Ishikawa (cell line): Measurements from ENCODE around the gene FBF1.

Experiments used
- CEBPB ChIP-seq: IDR thresholded peaks from 2 replicates; pipeline ENCODE4 v1.6.1; 2012
- CREB1 ChIP-seq: IDR thresholded peaks from 2 replicates; pipeline ENCODE4 v1.6.1; 2012; ENCODE audit warnings: low read depth
- EGR1 ChIP-seq: IDR thresholded peaks from 2 replicates; pipeline ENCODE4 v1.6.1; 2012
- EP300 ChIP-seq: IDR thresholded peaks from 2 replicates; pipeline ENCODE4 v1.6.1; 2012; ENCODE audit warnings: borderline replicate concordance
- FOXM1 ChIP-seq: IDR thresholded peaks from 2 replicates; pipeline ENCODE4 v1.6.1; 2012; ENCODE audit warnings: low read depth, borderline replicate concordance
- MAX ChIP-seq: IDR thresholded peaks from 2 replicates; pipeline ENCODE4 v1.6.1; 2012
- NFIC ChIP-seq: IDR thresholded peaks from 2 replicates; pipeline ENCODE4 v1.6.1; 2012
- RAD21 ChIP-seq: IDR thresholded peaks from 2 replicates; pipeline ENCODE4 v1.6.1; 2012; ENCODE audit warnings: low read depth
- TAF1 ChIP-seq: IDR thresholded peaks from 2 replicates; pipeline ENCODE4 v1.6.1; 2012; ENCODE audit warnings: low read depth, mild to moderate bottlenecking
- TCF12 ChIP-seq: IDR thresholded peaks from 2 replicates; pipeline ENCODE4 v1.6.1; 2012; ENCODE audit warnings: low read depth
- TEAD4 ChIP-seq: IDR thresholded peaks from 2 replicates; pipeline ENCODE4 v1.6.1; 2012
- YY1 ChIP-seq: IDR thresholded peaks from 2 replicates; pipeline ENCODE4 v1.6.1; 2012; ENCODE audit warnings: low read depth
- ZBTB7A ChIP-seq: IDR thresholded peaks from 2 replicates; pipeline ENCODE4 v1.6.1; 2012; ENCODE audit warnings: low read depth
- TF ChIP-seq, protein P1 (sequence below): IDR thresholded peaks from 2 replicates; pipeline ENCODE4 v1.6.1; 2012
- TF ChIP-seq, protein P2 (sequence below): IDR thresholded peaks from 2 replicates; pipeline ENCODE4 v1.6.1; 2012; ENCODE audit warnings: low read depth, mild to moderate bottlenecking

Gene FBF1

DNA sequence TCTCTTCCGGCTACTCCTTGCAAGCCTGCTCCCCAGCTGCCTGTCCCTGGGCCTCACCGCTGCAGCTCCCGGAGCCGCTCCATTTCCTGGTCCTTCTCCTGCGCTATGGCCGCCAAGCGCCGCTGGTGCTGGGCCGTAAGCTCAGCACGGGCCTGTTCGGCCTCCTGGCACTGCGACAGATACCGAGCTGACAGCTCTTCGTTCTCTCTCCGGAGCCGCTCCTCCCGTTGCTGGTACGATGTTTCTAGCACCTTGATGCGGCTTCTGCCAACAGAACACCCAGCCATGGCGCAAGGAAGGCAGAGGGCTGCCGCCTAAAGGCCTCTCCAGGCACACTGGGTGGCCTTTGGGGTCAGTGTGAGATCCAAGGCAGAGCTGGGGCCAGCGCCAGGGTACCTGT, 21.2 kb downstream of the FBF1 start:
- TF ChIP-seq YY1 (no peak), TEAD4 (no peak), CREB1 (no peak), NFIC (no peak), FOXM1 (no peak), MAX (no peak), EGR1 (no peak), EP300 (no peak), RAD21 (no peak), TCF12 (no peak), CEBPB (no peak), ZBTB7A (no peak)
- TF ChIP-seq, protein P1, sequence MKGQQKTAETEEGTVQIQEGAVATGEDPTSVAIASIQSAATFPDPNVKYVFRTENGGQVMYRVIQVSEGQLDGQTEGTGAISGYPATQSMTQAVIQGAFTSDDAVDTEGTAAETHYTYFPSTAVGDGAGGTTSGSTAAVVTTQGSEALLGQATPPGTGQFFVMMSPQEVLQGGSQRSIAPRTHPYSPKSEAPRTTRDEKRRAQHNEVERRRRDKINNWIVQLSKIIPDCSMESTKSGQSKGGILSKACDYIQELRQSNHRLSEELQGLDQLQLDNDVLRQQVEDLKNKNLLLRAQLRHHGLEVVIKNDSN, result no peak

GRCh38 chr17:75917917-75918445, 22.9 kb downstream of the FBF1 start:
- no peak for TF ChIP-seq ZBTB7A
- no peak for TF ChIP-seq TEAD4
- no peak for TF ChIP-seq FOXM1
- no peak for TF ChIP-seq RAD21
- no peak for TF ChIP-seq CEBPB
- TF ChIP-seq EP300, result no peak
- TF ChIP-seq MAX, result no peak
- TF ChIP-seq, protein P1, result no peak
- TF ChIP-seq CREB1, result no peak
- TF ChIP-seq EGR1, result no peak
- no peak for TF ChIP-seq YY1
- no peak for TF ChIP-seq TAF1
- TF ChIP-seq, protein P2, sequence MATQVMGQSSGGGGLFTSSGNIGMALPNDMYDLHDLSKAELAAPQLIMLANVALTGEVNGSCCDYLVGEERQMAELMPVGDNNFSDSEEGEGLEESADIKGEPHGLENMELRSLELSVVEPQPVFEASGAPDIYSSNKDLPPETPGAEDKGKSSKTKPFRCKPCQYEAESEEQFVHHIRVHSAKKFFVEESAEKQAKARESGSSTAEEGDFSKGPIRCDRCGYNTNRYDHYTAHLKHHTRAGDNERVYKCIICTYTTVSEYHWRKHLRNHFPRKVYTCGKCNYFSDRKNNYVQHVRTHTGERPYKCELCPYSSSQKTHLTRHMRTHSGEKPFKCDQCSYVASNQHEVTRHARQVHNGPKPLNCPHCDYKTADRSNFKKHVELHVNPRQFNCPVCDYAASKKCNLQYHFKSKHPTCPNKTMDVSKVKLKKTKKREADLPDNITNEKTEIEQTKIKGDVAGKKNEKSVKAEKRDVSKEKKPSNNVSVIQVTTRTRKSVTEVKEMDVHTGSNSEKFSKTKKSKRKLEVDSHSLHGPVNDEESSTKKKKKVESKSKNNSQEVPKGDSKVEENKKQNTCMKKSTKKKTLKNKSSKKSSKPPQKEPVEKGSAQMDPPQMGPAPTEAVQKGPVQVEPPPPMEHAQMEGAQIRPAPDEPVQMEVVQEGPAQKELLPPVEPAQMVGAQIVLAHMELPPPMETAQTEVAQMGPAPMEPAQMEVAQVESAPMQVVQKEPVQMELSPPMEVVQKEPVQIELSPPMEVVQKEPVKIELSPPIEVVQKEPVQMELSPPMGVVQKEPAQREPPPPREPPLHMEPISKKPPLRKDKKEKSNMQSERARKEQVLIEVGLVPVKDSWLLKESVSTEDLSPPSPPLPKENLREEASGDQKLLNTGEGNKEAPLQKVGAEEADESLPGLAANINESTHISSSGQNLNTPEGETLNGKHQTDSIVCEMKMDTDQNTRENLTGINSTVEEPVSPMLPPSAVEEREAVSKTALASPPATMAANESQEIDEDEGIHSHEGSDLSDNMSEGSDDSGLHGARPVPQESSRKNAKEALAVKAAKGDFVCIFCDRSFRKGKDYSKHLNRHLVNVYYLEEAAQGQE, result no peak
- TF ChIP-seq TCF12, result no peak
- no peak for TF ChIP-seq NFIC

- no peak for TF ChIP-seq MAX
- TF ChIP-seq, protein P1, result no peak
- TF ChIP-seq TEAD4, result no peak
- no peak for TF ChIP-seq YY1
- no peak for TF ChIP-seq TAF1
- no peak for TF ChIP-seq FOXM1
- TF ChIP-seq NFIC, result no peak
- no peak for TF ChIP-seq EGR1
- TF ChIP-seq TCF12, result no peak
Observed at GRCh38 chr17:75917141-75917916, 23.5 kb downstream of the FBF1 start.

- TF ChIP-seq EP300 (no peak), FOXM1 (no peak), TAF1 (no peak), CEBPB (no peak), ZBTB7A (no peak), EGR1 (no peak), MAX (no peak), TEAD4 (no peak), YY1 (no peak), RAD21 (no peak), TCF12 (no peak), CREB1 (no peak), NFIC (no peak)
- TF ChIP-seq, protein P2, result no peak; the same call in 1 of the 2 replicates
- TF ChIP-seq, protein P1, result no peak
Observed at GRCh38 chr17:75915268-75915667, 25.6 kb downstream of the FBF1 start.
